Stimulated activated CD8-positive, alpha-beta memory T cell treated with anti-CD3 and anti-CD28 coated beads, Interleukin-2, amount 100 ng/mL, for 1 hour (primary cell): Measurements from ENCODE around the gene DIAPH3.

Experiments used
- DNase-seq, 2 donors: peaks; one replicate each; pipeline ENCODE4 v3.0.0-alpha.2; 2020; ENCODE audit warnings: low read depth in 2 of 2

Gene DIAPH3

DNA sequence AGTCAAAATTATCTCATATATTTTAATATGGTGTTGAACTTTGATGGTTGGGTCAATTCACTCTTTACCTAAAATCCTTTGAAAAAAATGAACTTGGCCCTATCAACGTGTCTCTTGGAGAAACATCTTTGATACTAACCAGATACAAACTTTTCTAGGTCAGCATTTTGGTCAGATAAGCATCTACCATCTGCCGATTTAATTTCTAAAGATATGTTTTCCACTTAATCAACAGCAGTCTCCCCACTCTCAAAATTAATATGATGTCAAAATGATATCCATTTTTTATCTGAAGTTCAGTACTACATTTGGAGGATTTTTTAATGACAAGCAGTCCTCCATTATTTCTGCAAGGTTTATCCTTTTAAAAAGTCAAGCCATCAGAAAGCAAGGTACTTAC lies 288.8 kb downstream of the DIAPH3 start:
- no peak for DNase-seq

GRCh38 chr13:59873856-59874255 lies 289.9 kb downstream of the DIAPH3 start:
- DNase-seq: no peak

DNA sequence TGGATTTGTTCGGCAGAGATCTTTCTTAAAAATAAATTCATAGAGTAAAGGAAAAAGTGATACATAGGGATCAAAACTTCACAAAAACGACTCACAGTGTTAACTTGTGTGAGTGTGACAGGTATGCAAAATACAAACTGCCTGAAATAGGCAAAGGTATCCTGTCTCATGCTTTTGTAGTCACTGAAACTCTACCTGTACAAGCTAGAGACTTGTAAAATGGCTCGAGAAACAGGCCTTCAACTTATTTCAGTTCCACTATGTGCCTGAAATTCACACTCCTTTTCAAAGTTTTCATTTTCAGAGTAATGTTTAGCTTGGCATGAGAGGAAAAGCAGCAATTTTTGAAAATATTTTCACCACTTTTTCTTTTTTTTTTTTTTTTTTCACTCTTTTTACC lies 290.4 kb downstream of the DIAPH3 start:
- no peak for DNase-seq

- no peak for DNase-seq
Observed at GRCh38 chr13:59867867-59868266, 295.9 kb downstream of the DIAPH3 start.

DNA sequence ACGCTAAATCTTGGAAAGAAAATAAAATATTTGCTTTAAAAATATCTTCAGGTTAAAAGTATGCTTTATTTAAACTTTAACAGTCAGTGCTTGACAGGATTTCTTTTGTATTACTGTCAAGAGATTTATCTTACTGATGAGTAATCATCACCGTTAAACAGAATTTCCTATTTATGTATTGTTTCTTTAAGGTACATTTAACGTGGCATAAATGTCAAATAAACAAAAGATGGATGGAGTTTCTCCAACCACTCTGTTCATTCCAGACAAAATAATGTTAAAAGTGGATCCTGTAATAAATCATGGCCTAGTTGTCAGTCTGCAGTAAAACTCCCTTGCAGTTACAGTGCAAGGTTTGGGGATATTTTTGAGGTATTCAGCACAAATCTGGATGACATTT lies 298.3 kb downstream of the DIAPH3 start:
- no peak for DNase-seq

DNA sequence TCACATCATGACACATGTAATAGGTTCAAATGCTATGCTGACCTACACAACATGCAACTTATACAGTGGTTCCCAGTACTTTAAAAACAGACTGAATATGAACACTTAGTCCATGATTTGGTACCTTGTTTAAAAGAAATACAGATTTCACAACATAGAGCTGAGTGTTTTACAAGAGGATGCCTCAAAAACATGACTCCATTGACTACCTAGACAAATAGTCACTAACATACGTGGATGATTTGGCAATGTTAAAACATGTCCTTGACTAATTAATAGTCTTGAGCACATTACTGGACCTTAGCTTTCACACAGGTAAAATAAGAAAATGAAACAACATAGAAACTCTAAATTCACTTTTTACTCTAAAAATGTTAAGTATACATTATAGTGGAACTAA lies 300.1 kb downstream of the DIAPH3 start:
- DNase-seq: no peak

- no peak for DNase-seq
Observed at GRCh38 chr13:59861676-59862075, 302.1 kb downstream of the DIAPH3 start.

DNA sequence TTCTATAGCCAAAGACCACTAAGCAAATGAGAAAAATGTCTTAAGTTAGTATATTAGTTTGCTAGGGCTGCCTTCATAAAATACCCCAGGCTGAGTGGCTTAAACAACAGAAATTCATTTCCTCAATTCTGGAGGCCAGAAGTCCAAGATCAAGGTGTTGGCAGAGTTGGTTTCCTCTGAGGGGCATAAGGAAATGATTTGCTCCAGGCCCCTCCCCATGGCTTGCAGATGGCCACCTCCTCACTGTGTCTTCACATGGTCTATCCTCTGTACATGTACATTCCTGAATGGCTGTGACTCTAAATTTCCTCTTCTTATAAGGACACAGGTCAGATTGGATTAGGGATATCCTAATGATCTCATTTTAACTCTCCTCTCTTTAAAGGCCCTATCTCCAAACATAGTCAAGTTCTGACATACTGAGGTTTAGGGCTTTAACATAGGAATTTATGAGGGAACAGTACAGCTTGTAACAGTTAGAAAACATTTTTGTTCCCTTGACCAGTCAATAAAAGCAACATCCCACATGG lies 307.4 kb downstream of the DIAPH3 start:
- DNase-seq: no peak

DNA sequence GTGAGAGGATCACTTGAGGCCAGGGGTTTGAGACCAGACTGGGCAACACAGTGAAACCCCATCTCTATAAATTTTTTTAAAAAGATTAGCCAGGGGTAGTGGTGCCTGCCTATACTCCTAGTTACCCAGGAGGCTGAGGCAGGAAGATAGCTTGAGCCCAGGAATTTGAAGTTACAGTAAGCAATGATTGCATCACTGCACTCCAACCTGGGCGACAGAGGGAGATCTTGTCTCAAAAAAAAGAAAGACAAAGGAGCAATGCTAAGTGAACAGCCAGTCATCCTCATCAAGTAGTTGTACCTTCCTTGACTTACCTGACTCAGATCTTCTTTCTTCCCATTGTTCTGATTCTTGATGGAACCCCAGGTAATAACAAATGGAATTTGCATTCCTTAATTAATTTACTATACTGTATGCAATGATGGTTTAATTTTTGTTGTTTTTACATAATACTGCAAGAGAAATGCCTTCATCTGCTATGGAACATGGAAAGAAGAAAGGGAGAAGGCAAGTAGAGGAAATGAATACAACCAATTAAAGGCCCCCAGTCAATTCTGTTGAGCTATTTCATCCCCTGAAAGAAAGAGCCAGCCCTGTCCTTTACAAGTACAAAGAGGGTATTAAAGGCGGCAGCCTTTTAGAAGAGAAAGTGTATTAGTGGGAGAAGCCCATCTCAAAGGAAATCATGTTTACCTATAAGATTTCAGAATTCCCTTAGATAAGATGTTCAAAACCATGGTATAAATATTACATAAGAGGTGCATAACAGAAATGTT lies 316.7 kb downstream of the DIAPH3 start:
- DNase-seq: no peak

DNA sequence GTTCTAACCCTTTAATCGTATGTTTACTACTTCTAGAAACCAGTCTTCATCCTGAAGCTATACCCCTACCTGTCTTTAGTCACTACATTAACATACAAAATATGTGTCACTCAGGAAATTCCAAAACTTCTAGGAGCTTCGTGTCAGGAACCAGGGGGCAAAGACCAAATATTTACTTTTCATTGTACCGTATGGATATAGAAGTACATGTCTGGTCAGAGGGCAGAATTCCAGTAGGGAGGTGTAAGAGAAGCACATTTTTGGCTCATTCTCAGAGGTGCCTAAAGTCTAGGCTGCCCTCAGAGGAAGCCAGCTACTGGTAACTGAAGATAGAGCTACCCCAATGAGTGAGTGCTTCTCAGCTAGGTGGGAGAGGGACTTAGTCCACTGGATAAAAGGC lies 320.7 kb downstream of the DIAPH3 start:
- DNase-seq: no peak

DNA sequence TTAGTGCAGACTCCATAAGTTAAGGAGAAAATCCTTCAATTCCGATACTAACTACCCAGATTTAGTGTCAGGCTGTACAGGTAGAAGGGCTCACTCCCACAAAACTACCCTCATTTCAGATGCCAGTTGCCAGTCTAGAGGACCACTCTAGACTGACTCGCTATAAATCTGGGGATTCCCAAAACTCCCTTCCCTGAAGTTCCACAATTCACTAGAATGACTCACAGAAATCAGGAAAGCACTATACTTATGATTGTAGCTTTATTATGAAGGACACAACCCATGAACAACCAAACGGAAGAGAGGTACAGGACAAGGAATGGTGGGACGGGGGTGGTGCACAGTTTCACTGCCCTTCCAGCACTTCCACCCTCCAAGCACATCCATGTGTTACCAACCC lies 321.2 kb downstream of the DIAPH3 start:
- DNase-seq: no peak

DNA sequence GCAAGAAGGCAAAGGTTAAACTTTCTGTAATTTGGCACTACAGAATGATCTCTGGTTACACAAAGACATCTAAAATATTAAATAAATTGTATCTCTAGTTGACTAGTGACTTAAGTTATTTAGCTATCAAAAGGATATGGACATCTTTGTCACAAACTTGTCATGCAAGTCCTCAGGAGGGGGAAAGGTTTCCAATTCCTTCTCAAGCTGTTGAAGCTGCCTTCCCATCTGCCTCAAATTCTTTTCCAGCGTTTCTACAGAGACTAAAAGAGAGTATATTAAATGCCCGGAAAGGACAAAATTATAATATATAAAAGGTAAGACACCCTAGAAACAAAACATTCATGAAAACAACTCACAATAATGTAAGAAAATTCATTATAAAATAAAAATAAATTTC lies 324.5 kb downstream of the DIAPH3 start:
- no peak for DNase-seq

GRCh38 chr13:59837101-59837500 lies 326.6 kb downstream of the DIAPH3 start:
- no peak for DNase-seq

GRCh38 chr13:59835569-59835968 lies 328.2 kb downstream of the DIAPH3 start:
- no peak for DNase-seq

DNA sequence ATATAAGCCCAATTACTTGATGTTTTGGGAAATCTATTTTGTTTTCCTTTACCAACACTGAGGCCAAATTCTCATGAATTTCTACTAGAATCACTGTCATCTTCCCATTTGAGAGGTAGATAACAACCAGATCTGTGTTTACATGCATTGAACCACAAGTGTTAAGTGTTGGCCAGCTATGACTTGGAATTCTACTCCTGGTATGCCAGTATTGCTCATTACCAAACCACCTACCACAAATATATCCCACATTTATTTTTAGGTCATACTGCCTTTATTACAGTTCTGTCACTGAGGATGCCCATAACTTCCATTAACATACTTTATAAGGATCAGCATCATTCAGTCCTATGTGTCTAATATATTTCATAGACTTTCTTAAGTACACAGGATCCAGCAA lies 328.9 kb downstream of the DIAPH3 start:
- no peak for DNase-seq

DNA sequence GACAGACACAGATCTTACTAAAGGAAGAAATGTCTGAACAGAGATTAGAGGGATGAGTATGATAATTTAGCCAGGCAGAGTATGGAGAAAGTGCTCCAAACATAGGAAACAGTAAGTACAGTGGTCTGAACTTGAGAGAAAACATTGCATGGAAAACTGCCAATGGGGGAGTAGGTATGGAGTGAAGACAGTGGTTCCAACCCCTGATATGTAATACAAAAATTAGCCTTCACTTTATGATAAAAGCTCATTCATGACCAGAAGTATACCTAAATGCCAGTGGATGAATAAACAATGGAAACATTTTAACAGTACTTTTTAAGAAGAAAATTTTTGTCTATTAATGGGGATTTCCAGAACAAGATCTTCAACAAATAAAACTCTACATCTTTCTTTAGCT lies 334.0 kb downstream of the DIAPH3 start:
- DNase-seq: no peak

GRCh38 chr13:59823486-59823885 lies 340.2 kb downstream of the DIAPH3 start:
- no peak for DNase-seq

DNA sequence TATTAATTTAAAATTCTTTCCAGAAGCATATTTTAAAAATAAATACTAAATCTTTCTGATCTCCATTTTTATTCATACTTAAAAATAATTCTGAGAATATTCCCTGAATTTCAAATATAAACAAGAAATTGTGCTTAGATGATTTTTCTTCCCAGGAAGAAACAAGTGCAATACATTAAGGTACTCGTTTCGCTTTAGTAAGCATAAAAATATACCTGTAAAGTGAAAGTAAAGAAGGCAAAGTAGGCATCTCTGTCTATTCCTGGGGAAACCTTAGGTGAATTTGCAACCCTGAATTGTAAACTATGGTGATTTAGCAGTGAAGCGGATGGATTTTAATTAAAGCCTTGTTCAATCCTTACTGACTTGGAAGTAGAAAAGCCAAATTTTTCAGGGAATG lies 354.2 kb downstream of the DIAPH3 start:
- DNase-seq: no peak

DNA sequence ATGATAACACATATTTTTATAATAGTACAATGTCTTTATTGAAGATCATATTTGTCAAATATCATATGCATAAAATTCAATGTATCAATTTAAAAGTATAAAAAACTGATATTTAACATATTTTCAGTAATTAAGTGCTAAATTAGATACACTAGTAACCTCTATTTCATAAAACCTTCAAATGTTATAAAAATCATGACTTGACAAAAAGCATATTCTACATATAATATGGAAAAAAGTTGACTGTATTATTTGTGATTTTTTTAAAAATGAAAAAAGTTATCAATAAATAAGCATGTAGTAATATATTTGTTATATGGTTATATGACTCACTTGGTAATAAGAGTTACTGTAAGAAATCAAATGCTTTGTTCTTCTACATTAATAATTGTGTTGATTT lies 356.9 kb downstream of the DIAPH3 start:
- no peak for DNase-seq

- DNase-seq: no peak
Observed at GRCh38 chr13:59801107-59801880, 362.4 kb downstream of the DIAPH3 start.

DNA sequence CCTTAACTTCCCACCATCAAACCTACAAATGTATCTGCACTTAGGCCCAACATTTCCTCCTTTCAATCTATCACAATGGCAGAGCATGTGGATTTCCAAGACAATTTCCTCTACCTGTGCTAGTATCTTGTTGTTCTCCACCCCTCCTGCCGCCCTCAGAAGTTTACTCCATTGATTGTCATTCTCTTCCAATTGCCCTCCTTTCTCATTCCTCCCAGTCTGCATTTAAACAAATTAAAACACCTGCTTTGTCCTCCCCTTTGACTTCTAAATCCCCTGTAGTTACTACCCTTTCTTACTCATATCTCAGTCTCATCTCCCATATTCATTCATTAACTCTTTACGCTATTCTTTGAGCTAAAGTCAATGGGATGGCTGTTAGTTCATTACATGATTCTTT lies 370.6 kb downstream of the DIAPH3 start:
- DNase-seq: no peak

GRCh38 chr13:59790626-59791025 lies 373.1 kb downstream of the DIAPH3 start:
- DNase-seq: no peak

GRCh38 chr13:59789558-59789957 lies 374.2 kb downstream of the DIAPH3 start:
- no peak for DNase-seq
